DMS53 (cell line): ENCODE data around the gene CCNY.
"Not testable (repeated sequence)": the region's sequence is repeated elsewhere in the genome, so short reads cannot be mapped to it uniquely, and the experiment has no call there.

ENCODE experiments used
- DNase-seq: peaks from one replicate; lab custom pipeline; 2025; lab: John Stamatoyannopoulos, UW

The CCNY gene

GRCh38 chr10:35384265-35384868 lies 48.1 kb downstream of the CCNY start:
- DNase-seq = peak; percentile 48

- DNase-seq = peak; percentile 11
Measured at GRCh38 chr10:35386594-35387174, 50.4 kb downstream of the CCNY start.

GRCh38 chr10:35387768-35388167 lies 51.5 kb downstream of the CCNY start:
- DNase-seq = peak; percentile 45

GRCh38 chr10:35388197-35388596 lies 51.9 kb downstream of the CCNY start:
- DNase-seq = no peak

GRCh38 chr10:35388682-35389081 lies 52.4 kb downstream of the CCNY start:
- DNase-seq = no peak

GRCh38 chr10:35390161-35390840 lies 54.0 kb downstream of the CCNY start:
- no peak for DNase-seq

GRCh38 chr10:35390843-35391152 lies 54.5 kb downstream of the CCNY start:
- no peak for DNase-seq

GRCh38 chr10:35391153-35391953 lies 55.0 kb downstream of the CCNY start:
- DNase-seq = no peak

GRCh38 chr10:35391954-35392262 lies 55.6 kb downstream of the CCNY start:
- DNase-seq = no peak

- DNase-seq = no peak
Measured at GRCh38 chr10:35392482-35393228, 56.3 kb downstream of the CCNY start.

GRCh38 chr10:35394411-35394851 lies 58.1 kb downstream of the CCNY start:
- DNase-seq = no peak

GRCh38 chr10:35394934-35395333 lies 58.6 kb downstream of the CCNY start:
- DNase-seq = no peak

GRCh38 chr10:35396560-35397434 lies 60.5 kb downstream of the CCNY start:
- DNase-seq = no peak

- no peak for DNase-seq
Measured at GRCh38 chr10:35397953-35398352, 61.6 kb downstream of the CCNY start.

GRCh38 chr10:35398355-35398754 lies 62.0 kb downstream of the CCNY start:
- no peak for DNase-seq

GRCh38 chr10:35398908-35399307 lies 62.6 kb downstream of the CCNY start:
- no peak for DNase-seq

GRCh38 chr10:35399414-35400009 lies 63.2 kb downstream of the CCNY start:
- no peak for DNase-seq

- no peak for DNase-seq
Measured at GRCh38 chr10:35400595-35401268, 64.4 kb downstream of the CCNY start.

GRCh38 chr10:35403491-35403890 lies 67.2 kb downstream of the CCNY start:
- not testable (repeated sequence) for DNase-seq

- DNase-seq = not testable (repeated sequence)
Measured at GRCh38 chr10:35404077-35404476, 67.8 kb downstream of the CCNY start.
